ENCODE measurements around the gene SAXO2.
A peak's percentile ranks its signal among the peaks of the same experiment; 100 is the strongest.
"Not testable (repeated sequence)": the region's sequence is repeated elsewhere in the genome, so short reads cannot be mapped to it uniquely, and the experiment has no call there.

The SAXO2 gene, protein sequence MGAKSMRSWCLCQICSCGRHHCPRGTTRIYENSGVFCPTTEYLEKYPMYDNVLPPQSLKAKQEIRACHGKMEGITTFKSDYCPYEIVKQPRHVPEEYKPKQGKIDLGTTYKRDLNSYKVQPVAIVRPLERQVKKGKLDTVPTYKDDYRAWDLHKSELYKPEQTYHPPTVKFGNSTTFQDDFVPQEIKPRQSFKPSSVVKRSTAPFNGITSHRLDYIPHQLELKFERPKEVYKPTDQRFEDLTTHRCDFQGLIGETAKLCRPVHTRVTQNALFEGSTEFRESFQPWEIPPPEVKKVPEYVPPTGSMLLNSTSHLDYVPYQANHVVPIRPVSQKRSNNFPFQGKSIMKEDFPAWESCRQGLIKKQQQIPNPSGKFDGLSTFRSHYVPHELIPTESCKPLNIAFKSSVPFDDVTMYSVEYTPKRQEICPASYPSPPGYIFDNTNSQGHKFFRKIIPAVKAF

DNA sequence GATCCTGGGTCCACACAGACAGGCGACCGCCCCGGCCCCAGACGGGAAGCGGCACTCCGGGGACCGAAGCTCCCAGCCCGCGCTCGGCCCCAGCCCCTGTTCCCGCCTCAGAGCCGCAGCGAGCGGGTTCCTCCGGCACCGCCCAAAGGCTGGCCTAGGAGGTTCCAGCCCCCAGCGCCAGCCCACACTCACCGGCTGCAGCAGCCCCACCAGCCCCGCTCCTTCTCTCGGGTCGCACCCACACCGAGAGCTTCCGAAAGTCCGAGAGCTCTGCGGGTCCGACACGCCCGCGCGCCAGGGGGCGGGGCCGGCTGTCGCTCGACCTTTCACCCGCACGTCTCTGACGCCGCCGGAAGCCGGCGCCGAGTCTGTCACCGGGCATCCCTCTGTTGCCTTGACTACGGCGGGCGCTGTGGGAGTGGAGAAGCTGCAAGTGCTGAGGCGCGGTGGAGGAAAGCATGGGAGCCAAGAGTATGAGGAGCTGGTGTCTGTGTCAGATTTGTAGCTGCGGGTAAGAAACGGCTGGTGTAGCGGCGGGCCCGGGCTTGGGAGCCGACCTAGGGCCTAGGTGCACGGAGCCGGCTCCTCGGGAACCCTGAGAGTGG lies at the start of gene SAXO2, which contains the start of gene EFL1:
SAXO2 (plus strand) TSS at position 397 of the 605 bp plus-strand sequence; CDS start at position 459, 62 bp downstream.
EFL1 (minus strand) TSS at position 313 of the 605 bp plus-strand sequence. CDS start 956 bp downstream, outside the sequence.
- peak; percentile 83 to 95 for DNase-seq

DNA sequence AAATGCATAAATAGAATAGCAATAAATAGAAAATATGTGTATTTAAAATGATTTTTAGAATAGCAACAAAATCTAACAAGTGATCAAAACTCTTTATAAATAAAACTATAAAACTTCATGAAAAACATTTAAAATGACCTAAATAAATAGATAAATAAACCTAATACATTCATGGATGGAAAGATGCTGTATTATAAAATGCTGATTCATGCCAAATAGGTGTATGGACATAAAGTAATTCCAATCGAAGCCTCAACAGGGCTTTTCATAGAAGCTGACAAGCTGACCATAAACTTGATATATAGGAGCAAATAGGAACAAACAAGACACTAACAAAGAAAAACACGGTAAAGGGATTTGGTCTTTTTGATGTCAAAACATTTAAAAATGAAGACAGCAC lies 46.5 kb upstream of the SAXO2 start:
- not testable (repeated sequence) for DNase-seq

DNA sequence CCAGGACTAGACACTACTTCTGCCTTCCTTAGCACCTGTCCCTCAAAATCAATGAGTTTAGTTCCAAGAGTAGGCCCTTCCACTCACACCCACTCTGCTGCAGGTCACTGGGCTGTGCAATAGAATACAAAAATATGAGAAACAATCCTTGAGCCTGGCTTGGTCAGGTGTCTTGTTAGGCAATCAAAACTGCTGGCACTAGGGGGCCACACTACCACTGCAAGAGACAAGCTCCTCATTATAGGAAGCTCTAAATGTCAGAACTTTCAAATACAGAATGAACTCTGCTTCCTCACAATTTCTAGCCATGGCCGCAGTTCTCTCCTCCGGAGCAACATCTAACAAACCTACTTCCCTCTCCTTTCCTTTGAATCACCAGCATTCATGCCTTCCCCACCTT lies 41.1 kb upstream of the SAXO2 start:
- peak in 1 of 2 experiments; percentile 22 for DNase-seq

DNA sequence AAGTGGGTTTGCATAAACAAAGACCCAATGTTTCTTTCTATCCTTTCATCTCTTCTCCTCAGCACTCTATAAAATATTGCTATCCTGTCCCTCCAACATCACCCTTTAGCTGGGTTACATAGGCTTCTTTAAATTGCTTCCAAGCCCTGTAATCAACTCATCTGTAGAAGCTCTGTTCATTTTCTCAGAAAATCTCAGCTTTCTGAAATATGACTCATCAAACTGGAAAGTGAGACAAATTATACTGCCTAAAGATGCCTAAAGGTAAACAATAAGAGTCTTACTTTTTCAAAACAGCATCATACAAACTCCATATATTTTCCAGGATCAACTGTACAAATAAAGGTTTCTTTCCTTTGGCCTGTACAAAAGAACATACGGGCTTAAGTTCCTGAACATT lies 33.9 kb upstream of the SAXO2 start:
- DNase-seq: no peak

DNA sequence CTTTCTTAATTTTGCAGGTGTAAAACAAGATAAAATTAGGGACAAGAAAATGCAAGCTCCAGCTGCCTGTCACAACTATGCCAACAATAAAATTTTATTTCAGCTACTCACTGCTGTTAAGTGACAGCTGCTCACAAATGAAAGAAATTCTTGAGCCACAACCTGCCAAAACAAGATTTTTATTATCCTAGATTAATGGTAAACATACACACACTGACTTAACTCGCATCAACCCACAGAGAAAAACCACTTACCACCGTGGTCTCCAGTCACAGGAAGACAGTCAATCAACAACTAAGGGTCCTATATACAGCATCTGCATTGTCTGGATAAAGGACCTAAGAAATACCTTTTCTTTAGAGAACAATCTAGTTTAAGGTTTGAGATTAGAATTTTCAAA lies 31.4 kb upstream of the SAXO2 start:
- DNase-seq: no peak

DNA sequence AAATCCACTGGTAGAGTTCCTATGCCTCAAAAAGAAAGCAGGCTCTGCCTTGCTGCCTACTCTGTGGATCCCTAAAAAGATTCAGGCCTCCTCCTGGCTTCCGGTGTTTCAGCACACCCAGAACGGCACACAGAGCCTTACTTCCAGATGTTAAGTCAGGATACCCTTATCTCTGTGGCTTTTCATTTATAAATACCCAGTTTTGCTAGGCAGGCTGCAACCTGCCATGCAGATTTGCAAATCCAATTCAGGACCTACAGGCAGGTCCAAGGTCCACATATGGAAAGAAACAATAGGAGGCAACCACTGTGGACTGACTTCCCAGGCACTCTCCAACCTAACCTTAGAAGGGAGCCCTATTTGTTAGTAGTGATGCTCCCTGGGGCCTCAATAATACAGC lies 30.8 kb upstream of the SAXO2 start:
- no peak for DNase-seq

DNA sequence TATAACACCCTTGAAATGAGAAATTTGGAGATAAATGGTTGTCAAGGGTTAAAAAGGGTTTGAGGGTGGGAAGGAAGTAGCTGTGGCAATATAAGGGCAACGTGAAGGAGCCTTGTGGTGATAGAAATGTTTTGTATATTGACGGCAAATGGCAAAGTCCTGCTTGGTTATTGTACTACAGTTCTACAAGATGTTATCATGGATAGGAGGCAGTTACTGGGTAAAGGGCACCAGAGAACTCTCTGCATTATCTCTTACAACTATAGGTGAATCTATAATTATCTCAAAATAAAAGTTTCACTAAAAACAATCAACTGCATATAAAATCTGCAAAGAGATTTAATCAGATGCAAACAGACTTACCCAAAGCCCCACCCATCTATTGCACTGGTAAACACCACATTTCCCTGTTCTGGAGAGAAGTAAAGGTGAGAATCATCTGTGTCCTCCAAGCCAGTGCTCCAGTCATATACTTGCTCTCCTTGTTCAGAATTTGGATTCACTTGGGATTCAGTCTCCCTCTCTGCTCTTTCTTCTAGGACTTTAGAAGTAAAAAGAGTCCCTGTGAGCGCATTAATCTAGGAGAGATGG lies 24.6 kb upstream of the SAXO2 start:
- not testable (repeated sequence) for DNase-seq

DNA sequence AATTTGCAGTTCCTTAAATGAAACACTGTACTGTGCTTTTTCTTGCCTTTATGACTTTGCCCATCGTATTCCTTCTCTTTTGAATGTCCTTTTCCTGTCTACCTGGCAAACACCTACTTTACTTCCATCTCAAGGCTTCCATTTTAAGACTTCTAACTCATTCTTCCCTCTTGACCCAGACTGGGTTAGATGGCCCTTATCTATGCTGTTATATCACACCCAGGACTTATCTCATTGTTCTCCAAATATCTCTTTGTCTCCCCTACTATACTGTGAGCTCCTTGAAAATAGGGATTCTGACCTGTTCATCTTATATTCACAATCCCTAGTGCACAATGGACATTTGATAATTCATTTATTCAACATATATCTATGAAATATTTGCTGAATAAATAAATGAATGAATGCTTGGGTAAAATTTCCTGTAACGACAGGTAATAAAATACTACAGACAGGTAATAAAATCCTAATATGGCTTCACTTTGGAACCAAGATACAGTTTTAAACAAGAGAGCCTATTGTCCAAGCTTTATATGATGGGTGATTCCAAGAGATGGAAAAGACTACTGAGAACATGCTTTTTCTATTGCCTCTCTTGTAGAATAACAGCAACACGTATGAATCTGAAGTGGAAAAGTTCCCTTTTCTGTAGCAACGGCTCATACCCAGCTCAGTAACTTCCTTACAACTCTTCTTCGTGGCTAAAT lies 22.8 kb upstream of the SAXO2 start:
- DNase-seq: no peak

DNA sequence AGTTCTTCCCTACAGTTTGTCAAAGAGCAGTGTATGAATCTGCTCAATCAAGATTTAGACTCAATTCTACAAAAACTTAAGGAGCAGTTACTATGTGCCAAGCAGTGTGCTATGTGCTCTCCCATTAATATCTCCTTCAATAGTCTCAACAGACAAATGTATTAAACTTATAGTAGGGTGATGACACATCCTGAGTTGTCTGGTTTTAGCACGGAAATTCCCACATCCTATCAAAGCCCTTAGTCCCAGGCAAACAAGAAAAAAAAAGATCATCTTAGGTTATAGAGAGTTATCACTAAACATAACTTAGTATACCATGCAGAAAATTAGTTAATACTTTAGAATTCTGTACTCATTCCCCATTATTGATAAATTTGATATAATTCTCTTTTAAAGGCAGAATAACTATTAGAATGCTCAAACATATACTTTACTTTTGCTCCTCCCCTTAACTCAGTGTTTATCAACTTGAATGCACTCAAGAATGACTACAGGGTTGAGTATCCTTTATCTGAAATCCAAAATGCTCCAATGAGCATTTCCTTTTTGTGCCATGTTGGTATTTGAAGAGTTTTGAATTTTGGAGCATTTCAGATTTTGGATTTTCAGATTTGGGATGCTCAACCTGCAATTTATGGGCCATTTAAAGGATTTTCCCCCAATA lies 20.6 kb upstream of the SAXO2 start:
- peak in 1 of 2 experiments; percentile 13 for DNase-seq

DNA sequence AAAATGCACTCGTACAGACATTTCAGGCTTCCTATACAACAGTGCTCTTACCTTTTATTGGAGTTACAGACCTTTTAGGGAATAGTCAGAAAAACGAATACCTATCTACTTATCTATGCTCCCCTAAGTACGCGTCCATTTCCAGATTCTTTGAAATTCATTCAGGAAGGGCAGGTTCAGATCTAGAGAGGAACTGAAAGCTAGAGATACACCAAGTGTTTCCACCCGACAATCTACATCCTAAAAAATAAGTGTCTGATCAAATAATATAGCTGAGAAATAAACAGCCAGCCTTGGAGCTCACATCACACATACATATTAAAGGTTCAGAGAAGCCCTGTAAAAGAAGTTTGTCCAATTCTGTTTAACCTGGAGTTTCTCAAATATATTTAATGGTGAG lies 19.0 kb upstream of the SAXO2 start:
- not testable (repeated sequence) for DNase-seq

DNA sequence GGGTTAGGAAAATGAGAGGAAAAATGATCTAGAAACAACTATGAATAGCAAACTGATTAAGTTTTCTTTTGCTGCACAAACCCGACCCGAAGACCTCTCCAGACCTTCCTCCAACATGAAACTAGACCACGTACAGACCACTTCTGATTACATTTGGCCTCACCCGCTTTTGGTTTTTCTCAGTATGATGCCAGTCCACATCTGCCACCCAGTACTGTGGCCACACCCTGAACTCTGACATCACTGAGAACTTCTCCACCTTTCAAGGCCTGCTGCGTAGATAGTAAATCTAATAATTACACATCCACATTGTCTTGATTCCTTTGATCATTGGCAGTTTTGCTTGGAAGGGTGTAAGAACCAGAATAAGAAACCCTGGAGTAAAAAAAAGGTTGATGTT lies 16.7 kb upstream of the SAXO2 start:
- not testable (repeated sequence) for DNase-seq

DNA sequence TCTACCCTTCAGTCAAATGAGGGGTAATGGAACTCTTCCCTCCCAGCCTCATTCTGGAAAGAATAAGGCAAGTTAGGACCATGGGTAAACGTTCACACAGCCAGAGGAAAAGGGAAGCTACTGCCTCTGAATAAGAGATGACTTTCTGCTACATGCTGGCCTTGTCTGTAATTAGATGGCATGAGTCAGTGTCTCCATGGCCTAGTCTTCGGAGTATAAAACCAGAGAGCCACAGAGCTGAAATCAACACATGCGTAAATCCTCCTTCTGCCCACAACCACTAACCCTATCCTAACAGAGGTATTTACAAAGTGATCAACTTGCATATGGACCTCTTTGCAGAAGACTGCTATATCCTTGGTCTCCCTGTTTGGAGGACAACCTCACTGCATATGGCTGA lies 14.4 kb upstream of the SAXO2 start:
- not testable (repeated sequence) for DNase-seq

DNA sequence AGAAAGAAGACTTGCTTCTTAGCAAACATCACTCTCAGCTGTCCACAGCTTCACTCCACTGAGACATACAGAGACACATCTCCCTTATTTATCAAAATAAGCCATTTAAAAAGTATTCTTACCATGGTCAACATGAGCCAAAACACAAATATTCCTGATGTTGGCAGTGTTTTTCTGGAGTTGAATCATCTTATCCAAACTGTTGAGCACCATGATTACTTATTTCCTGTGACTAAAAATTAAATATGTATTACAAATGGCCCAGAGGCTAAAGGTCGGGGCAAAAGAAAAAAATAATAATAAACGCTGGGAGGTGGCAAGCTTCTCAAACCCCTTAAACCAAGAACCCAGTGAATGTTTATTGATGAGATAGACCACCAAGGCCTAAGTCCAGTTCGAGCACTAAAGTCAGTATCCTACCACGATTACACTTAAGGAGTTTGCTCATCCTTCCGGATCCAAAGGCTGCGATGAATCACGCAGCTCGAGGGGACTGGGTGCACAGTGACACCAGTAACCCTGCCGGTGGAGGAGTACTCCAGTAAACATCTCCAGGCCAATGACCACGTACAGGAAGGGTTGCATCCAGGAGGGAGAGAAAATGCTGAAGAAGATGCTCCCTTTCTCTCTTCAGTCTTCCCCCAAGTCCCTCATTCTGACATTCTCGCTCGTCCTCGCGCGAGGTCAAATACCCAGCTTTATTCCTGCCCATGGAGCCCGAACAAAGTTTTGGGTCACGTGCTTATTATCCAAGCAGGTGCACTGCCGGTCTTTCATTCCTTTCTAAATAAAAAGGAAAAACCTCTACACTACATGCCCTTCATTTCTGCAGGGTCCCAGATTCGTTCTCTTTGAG lies 824 bp upstream of the SAXO2 start:
- DNase-seq: peak; percentile 49 to 71

DNA sequence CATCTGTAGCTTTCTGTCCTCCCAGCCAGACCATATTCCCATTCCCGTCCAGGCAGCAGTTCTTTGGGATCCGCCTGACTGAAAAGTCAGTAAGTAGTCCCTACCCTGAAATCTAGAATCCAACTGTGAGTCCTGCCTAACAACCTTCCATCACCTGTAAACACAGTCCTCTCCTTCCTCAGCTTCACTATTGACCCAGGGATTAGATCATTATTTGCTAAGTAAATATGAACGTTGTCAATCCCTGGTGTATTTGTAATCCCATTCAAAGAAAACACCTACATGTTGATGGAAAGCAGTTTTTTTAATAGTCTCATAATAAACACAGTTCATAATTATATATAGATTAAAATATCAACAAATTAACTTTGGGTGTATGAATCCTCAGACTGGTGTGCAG lies 732 bp downstream of the SAXO2 start:
- DNase-seq: no peak

DNA sequence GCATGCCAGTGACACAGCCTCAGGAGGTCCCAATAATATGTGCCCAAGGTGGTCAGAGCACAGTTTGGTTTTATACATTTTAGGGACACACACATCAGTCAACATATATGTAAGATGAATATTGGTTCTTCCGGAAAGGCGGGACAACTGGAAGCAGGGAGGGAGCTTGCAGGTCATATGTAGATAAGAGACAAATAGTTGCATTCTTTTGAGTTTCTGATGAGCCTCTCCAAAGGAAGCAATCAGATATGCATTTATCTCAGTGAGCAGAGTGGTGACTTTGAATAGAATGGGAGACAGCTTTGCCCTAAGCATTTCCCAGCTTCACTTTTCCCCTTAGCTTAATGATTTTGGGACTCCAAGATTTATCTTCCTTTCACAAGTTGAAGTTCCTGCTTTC lies 4.5 kb downstream of the SAXO2 start:
- not testable (repeated sequence) for DNase-seq

DNA sequence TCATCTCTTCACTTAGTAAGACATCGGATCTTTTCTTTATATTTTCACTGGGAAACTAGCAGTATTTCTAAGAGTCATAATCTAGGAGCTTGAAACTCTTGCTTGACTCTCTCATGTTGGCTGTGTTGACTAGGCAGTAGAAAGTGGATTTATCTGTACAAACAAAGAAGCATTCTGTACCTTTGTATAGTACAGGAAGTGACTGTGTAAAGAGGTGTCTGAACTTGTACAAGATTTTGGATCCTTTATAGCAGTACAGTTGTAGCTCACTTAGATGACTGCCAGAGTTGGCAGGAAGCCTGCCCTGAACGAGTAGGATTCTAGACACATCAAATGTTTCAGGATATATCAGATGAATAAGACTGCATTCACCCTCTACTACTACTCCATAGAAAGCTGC lies 5.8 kb downstream of the SAXO2 start:
- not testable (repeated sequence) for DNase-seq

DNA sequence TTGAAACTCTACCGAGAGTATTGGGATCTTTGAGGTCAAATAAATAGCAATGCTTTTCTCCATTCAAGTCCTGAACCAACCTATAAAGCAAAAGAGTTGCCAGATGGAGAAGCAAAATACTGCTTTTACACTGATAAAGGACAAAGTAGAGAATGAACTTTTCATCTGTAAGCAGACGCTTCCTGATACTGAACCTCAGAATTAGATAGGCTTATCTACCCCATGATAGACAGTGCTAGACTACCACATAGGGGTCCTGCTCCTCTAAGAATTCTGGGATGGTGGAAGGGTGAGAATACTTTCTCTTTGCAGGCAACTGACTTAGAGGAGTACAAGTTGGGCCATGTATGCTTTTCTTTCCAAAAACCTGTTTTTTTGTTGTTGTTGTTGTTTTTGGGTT lies 9.5 kb downstream of the SAXO2 start:
- DNase-seq: no peak

DNA sequence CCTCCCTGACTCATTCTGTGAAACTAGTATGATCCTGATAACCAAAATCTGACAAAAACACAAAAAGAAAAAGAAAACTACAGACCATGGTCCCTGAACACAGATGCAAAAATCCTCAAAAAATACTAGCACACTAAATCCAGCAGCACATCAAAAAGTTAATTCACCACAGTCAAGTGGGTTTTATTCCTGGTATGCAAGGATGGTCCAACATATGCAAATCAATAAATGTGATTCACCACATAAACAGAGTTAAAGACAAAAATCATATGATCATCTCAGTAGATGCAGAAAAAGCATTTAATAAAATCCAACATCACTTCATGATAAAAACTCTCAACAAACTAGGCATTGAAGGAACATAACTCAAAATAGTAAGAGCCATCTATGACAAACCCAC lies 12.8 kb downstream of the SAXO2 start:
- DNase-seq: no peak

DNA sequence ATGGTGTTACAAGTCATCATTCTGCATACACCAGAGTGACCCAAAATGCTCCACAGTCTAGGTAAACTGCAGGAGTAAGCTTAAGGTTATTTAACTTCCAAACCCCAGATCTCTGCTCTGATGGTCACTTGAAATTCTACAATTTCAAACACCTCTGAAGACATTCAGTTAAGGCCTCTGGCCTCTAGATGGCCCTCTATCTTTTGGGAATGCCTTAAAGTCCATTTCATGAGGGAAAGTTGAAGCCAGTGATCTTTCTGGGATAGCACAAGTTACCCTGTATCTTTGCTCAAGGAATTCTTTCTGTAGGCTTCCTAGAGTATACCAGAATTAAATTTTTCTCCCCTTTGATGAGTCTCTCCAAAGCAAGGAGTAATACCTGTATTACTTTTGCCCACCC lies 18.7 kb downstream of the SAXO2 start:
- not testable (repeated sequence) for DNase-seq

DNA sequence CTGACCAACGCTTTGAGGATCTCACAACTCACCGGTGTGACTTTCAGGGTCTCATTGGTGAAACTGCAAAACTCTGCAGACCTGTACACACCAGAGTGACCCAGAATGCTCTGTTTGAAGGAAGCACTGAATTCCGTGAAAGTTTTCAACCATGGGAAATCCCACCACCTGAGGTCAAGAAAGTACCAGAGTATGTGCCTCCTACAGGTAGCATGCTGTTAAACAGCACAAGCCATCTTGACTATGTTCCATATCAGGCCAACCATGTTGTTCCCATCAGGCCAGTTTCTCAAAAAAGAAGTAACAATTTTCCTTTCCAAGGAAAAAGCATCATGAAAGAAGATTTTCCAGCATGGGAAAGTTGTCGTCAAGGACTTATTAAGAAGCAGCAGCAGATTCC lies 19.8 kb downstream of the SAXO2 start:
- not testable (repeated sequence) for DNase-seq

DNA sequence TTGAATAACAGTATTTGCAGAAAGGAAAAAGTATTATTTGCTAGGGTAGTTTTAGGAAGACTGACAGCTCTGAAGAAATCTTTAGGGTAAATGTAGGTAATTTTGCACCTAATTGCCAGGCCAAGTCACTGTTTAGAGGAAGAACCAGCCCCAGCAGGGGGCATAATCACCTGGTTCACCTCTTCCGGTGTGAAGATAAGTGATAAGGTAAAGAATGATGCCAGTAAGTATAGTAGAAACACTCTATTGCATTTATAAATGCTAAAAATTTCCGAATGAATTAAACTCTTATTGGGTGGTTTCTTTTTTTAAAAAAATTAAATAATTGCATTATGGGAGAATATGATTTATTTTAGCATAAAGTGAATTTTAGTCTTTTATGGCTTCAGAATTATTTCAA lies 21.8 kb downstream of the SAXO2 start:
- DNase-seq: not testable (repeated sequence)

DNA sequence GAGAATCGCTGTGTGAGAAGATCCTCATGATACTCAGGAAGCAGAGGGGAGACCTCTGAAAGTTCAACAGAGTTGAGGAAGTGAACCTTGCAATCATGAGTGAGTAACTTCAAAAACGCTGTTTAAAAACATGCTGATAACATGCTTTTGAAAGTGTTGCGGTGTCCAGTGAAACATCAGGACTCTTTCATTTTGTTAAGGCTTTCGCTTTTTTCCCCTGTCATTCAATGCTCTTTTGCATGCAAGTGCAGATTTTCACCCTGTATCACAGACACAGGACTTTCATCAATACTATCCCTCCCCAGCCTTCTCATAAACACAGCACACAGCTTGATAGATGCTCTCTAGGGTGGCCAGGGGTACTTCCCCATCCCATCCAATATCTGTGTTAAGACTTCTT lies 23.9 kb downstream of the SAXO2 start:
- not testable (repeated sequence) for DNase-seq

Data from SW 1271 (cell line).